GM12873 (cell line): ENCODE measurements around the gene E2F8.

Experiments
- TF ChIP-seq, protein P1 (sequence below): IDR thresholded peaks from 2 replicates; pipeline ENCODE4 v1.5.1; 2012; ENCODE audit warnings: low read depth, mild to moderate bottlenecking, moderate library complexity, low read length, control low read depth; ENCODE audit not compliant: insufficient read depth; ENCODE audit errors: missing control alignments

E2F8 gene

DNA sequence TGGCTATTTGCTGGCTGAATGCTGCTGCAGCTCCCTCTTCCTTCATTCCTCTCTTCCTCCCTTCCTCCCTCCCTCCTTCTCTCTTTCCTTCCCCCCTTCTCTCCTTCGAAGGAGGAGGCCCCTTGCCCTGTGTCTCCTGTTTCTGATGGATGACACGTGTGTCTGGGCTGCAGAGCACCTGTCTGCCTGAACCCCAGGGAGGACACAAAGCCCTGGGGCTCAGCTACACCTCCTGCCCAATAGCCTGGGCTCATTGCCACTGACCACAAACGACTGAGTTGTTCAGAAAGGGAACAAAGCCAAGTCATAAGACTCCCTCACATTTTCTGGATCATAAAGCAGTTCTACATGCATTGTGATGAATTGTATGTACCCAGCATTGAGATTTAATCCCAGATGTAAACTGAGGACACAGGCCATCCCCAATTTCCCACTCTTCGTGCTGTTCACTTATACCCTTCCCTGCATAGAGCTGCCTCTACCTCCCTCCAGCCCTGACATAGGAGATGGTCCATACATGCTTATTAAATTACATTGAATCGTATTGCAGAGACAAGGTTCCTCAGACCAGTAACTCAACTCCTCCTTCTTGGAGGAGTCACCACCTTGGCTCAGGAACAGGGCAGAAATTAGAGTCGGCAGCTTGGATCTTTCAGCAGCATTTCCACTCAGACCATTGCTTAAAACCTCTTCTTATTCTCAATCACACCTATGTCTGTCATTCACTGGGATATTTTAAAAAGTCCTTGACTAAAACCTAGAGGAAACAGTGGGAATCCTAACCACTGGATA is 40.1 kb downstream of the E2F8 start:
- TF ChIP-seq, protein P1, sequence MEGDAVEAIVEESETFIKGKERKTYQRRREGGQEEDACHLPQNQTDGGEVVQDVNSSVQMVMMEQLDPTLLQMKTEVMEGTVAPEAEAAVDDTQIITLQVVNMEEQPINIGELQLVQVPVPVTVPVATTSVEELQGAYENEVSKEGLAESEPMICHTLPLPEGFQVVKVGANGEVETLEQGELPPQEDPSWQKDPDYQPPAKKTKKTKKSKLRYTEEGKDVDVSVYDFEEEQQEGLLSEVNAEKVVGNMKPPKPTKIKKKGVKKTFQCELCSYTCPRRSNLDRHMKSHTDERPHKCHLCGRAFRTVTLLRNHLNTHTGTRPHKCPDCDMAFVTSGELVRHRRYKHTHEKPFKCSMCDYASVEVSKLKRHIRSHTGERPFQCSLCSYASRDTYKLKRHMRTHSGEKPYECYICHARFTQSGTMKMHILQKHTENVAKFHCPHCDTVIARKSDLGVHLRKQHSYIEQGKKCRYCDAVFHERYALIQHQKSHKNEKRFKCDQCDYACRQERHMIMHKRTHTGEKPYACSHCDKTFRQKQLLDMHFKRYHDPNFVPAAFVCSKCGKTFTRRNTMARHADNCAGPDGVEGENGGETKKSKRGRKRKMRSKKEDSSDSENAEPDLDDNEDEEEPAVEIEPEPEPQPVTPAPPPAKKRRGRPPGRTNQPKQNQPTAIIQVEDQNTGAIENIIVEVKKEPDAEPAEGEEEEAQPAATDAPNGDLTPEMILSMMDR = no peak

DNA sequence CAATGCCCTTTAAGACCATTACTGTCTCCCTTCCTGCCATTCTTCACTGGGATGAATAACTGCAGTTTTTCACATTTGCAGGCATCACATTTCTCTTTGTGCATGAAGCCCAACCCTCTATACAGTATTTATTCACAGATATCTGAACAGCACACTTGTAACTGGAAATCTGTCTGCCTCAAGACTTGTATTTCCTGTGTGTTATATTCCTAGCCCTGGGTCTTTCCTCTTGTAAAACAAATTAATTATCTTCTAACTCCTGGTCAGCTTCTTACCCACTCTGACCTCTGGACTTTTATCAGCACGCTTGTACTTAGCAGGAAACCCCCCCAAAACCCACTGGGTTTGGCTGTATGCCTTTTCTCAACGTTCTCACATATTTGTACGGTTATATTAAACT is 41.0 kb downstream of the E2F8 start:
- TF ChIP-seq, protein P1 = no peak

DNA sequence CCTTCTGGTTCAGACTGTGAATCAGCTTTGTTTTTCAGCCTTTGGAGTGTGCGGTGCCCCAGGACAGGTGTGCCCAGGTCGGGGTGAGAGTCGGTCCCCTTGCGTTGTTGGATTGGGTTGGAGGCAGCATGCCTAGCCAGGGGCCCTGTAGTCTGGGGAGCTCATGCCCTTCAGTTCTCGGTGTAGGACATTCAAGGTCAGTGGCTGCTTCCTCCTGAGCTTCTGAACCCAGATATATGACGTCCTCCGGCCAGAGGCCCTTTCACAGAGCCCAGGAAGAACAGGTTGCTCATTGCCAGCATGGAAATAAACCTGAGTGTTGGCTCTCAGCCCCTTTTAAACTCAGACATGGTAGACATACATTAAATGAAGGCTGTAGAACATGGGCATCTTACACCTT is 41.7 kb downstream of the E2F8 start:
- TF ChIP-seq, protein P1 = no peak

DNA sequence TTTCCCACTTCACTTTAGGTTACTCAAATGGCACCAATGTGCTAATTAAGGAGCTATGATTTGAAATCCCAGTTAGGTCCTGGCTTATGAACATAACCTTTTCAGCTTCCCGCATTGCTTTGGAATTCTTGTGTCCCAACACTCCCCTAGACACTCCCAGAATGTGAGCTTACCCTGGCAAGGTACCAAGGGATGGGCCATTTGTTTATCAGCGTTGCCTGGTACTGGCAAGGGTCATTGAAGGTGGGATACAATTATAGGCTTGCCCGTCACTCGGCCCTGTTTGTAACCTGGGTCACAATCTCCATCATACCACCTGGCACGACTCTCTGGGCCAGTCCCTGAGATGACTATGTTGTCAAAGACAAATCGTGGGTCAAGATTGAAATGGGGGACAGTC is 44.3 kb downstream of the E2F8 start:
- TF ChIP-seq, protein P1 = no peak

DNA sequence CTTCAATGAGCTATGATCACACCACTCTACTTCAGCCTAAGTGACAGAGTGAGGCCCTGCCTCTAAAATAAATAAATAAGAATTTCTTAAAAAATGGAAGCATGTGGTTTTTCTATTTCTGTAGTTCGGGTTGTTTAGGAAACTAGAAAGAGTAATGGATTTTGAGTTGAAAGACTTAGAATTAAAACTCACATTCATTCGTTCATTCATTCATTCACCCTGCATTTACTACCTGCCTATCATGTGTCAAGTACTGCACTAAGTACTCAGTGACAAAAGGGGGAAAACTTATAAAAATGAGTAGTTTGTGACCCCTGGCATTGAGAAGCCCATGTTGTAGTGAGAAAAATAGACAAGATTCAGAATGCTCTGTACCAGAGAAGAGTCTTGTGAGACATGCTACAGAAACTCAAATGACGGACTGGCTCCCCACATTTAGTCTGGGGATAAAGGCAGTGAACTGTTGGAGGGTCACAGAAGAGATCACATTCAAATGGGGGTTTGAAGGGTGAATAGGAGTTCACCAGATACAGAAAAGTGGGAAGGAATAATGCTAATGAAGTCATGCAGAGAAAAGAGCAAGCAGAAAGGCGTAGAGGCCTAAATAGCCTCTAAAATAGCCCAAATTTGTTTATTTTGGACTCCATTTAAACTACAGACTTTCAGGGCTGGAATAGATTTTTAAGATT is 46.0 kb downstream of the E2F8 start:
- TF ChIP-seq, protein P1 = no peak

DNA sequence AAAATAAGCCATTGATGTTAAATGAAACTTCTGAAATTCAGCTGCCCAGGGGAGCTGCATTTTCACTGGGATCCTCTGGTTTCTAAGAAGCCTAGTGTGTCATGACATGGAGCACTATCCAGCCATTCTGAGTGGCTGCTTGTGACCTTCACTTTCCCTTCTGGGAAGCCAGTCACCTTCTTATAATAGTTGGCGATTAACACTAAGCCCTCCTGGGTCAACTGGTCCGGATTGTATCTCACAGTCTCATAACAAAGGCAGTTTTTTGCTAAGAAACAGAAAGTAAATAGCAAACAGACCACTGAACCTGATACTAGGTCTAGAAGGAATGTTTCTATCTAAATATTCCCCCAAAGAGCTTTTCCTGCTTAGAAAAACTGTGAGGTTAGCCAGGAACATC is 46.8 kb downstream of the E2F8 start:
- TF ChIP-seq, protein P1 = no peak

DNA sequence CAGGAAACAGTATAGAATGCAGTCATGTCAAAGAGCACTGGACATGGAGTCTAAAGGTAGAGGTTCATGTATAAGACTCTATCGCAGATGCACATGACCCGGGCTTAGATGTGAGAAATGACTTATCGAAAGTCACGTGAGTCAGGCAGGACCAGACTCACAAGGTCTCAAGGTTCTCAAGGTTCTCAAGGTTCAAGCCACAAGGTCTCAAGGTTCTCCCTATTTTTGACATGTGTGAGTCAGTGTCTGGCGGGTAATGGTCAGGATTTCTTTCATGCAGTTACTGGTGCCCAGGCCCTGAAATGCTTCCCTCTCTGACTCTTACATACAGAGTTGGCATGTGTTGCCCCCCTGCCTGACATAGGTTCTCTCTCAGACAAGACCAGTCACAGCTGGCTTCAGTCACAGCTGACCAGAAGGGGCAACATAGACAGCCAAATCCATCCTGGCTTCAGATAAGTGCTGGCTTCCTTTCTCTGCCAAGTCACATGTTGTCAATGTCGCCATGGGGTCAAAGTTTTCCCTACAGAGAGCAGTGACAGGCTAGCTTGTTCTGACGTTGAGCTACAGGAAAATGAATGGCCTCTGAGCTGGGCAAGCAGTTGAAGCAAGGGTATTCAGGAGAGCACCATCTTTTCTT is 49.1 kb downstream of the E2F8 start:
- TF ChIP-seq, protein P1 = no peak
